ENCODE results near the gene PRMT3.

Gene PRMT3

DNA sequence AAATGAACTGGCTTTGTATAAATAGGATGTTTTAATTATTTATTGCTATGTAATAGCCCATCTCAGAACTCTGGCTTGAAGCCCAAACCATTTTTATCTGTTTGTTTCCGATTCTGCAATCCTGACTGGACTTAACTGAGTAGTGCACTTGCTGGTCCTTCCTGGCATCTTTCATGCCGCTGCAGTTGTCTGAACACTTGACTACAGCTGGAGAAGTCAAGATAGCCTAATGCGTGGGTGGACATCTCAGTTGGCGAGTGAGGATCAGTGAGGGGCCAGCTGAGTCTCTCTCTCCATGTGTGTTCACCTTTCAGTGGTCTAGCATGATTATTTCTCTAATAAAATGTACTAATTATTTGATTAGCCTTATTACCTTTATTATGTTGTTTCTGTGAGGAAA, 105.8 kb downstream of the PRMT3 start:
- H3K27ac Mint-ChIP-seq = no peak overlapping the region
- peaks cover 9% of the 10 kb centered on the region for H3K4me1 Mint-ChIP-seq
- TF ChIP-seq, protein P1, sequence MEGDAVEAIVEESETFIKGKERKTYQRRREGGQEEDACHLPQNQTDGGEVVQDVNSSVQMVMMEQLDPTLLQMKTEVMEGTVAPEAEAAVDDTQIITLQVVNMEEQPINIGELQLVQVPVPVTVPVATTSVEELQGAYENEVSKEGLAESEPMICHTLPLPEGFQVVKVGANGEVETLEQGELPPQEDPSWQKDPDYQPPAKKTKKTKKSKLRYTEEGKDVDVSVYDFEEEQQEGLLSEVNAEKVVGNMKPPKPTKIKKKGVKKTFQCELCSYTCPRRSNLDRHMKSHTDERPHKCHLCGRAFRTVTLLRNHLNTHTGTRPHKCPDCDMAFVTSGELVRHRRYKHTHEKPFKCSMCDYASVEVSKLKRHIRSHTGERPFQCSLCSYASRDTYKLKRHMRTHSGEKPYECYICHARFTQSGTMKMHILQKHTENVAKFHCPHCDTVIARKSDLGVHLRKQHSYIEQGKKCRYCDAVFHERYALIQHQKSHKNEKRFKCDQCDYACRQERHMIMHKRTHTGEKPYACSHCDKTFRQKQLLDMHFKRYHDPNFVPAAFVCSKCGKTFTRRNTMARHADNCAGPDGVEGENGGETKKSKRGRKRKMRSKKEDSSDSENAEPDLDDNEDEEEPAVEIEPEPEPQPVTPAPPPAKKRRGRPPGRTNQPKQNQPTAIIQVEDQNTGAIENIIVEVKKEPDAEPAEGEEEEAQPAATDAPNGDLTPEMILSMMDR (IDR thresholded peaks at IDR 0.05; ENCODE audit: unreplicated experiment in 3 of 3) = no peak

DNA sequence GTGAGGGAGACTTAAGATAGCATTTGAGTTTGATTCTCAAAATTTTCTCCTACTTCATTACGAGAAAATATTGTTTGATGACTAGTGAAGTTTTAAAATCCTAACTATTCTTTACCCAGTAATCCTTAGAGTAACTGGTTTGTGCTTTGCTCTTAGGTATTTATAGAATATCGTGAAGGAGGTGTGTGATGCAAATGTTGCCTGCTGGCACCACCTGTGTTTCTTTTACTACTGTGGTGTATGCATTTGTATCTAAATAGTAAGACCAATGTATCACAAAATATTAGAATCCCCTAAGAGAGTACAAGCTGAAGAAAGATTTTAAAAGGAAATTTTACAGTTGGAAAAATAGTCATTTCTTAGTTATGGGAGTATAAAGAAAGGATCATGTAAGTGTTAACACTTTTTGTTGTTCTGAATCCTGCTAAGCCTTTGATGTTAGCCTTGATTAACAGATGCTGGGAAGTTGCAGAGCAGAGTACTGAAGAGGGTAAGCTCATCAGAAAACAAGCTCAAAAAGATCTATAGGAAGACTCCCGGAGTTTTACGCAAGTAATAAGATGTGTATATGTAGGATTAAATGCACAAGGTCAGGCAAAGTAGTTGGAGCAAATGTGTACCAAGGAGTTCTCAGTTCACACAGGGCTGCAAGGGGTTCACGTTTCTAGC, 109.7 kb downstream of the PRMT3 start:
- no peak overlapping the region for H3K27ac Mint-ChIP-seq
- H3K27me3 Mint-ChIP-seq (ENCODE audit: low read depth) = no peaks in the 10 kb centered on the region
- TF ChIP-seq, protein P1 (IDR thresholded peaks at IDR 0.05; ENCODE audit: unreplicated experiment in 3 of 3) = no peak
- peaks cover 8% of the 10 kb centered on the region for H3K36me3 Mint-ChIP-seq (ENCODE audit: low read depth)
- no peak overlapping the region for H3K4me3 Mint-ChIP-seq
- H3K9me3 Mint-ChIP-seq = no peaks in the 10 kb centered on the region
- H3K4me1 Mint-ChIP-seq = no peaks in the 10 kb centered on the region

More for the DNA sequence above, 105.8 kb downstream of the PRMT3 start:
- Mint-ChIP-seq H3K36me3 (ENCODE audit: low read depth) (peaks cover 8% of the 10 kb centered on the region), H3K4me3 (no peak overlapping the region), H3K27me3 (ENCODE audit: low read depth) (no peaks in the 10 kb centered on the region), H3K9me3 (no peaks in the 10 kb centered on the region)

DNA sequence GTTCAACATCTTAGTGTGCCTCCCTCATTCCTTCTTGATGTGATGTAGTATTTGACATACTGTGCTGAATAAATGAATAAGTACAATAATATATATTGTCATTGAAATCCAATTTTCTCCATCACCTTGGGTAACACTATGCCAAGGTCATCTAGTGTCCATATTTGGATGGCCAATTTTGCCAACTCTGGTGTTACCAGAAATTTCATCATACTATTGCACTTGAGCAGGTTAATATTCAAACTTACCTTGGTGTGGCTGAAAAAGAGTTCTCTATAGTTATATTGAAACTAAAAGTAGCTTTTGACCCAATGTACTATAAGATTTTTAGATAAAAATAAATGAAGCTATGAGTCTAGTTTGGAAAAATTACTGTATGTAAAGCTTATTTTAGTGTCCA, 113.7 kb downstream of the PRMT3 start:
- H3K9me3 Mint-ChIP-seq = no peaks in the 10 kb centered on the region
- no peaks in the 10 kb centered on the region for H3K36me3 Mint-ChIP-seq (ENCODE audit: low read depth)
- H3K4me1 Mint-ChIP-seq = no peaks in the 10 kb centered on the region
- H3K4me3 Mint-ChIP-seq = no peak overlapping the region
- no peaks in the 10 kb centered on the region for H3K27me3 Mint-ChIP-seq (ENCODE audit: low read depth)
- H3K27ac Mint-ChIP-seq = no peak overlapping the region
- TF ChIP-seq, protein P1 (IDR thresholded peaks at IDR 0.05; ENCODE audit: unreplicated experiment in 3 of 3) = no peak

DNA sequence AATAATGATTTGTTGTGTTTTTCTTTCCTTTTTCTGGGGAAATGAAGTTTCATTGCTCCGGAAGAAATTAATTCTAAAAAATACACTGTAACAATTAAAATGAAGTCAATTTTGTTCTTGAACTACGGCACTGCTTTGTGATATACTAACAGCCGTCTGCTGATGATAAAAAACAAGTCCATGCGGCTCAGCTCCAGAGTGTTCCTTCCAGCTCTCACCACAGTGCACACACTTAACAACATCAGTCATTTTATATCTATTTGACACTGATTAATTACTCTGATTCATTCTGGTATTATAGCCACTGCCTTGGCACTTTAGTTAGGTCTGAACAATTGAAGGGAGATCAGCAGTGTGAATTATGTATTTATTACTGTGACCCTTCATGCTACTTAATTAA, 114.5 kb downstream of the PRMT3 start:
- H3K4me3 Mint-ChIP-seq = no peak overlapping the region
- H3K9me3 Mint-ChIP-seq = no peaks in the 10 kb centered on the region
- TF ChIP-seq, protein P1 (IDR thresholded peaks at IDR 0.05; ENCODE audit: unreplicated experiment in 3 of 3) = no peak
- H3K27me3 Mint-ChIP-seq (ENCODE audit: low read depth) = no peaks in the 10 kb centered on the region
- peaks cover under 1% of the 10 kb centered on the region for H3K36me3 Mint-ChIP-seq (ENCODE audit: low read depth)
- H3K4me1 Mint-ChIP-seq = no peaks in the 10 kb centered on the region
- H3K27ac Mint-ChIP-seq = no peak overlapping the region

DNA sequence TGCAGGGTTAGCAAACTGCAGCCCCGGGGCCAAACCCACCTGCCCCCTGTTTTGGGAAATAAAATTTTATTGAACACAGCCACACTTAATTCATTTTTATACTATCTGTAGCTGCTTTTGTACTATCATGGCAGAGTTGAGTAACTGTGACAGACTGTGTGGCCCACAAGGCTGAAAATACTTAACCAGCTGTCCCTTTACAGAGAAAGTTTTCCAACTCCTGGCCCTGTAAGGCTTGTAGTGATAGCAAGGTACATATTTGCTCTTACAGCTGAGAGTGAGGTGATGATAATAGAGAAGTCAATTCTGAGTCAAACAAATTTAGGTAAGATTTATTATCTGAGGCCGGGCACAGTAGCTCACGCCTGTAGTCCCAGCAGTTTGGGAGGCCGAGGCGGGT, 124.5 kb downstream of the PRMT3 start:
- H3K27ac Mint-ChIP-seq = no peak overlapping the region
- H3K4me3 Mint-ChIP-seq = no peak overlapping the region
- no peaks in the 10 kb centered on the region for H3K4me1 Mint-ChIP-seq
- no peaks in the 10 kb centered on the region for H3K27me3 Mint-ChIP-seq (ENCODE audit: low read depth)
- TF ChIP-seq, protein P1 (IDR thresholded peaks at IDR 0.05; ENCODE audit: unreplicated experiment in 3 of 3) = no peak
- peaks cover 6% of the 10 kb centered on the region for H3K36me3 Mint-ChIP-seq (ENCODE audit: low read depth)
- H3K9me3 Mint-ChIP-seq = no peaks in the 10 kb centered on the region

DNA sequence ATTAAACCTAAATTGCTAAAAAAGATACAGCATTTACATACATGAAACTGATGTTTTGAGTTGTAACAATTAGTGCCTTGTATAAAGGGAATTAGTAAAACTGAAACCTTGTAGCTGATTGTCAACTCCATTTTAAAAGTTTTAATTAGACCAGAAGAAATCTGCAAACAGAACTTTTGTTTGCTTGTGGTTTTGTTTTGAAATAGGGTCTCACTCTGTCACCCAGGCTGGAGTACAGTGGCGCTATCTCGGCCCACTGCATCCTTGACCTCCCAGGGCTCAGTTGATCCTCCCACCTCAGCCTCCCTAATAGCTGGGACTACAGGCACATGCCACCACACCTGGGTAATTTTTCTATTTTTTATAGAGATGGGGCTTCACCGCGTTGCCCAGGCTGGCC, 125.4 kb downstream of the PRMT3 start:
- peaks cover 3% of the 10 kb centered on the region for H3K36me3 Mint-ChIP-seq (ENCODE audit: low read depth)
- no peaks in the 10 kb centered on the region for H3K4me1 Mint-ChIP-seq
- H3K9me3 Mint-ChIP-seq = no peaks in the 10 kb centered on the region
- H3K4me3 Mint-ChIP-seq = no peak overlapping the region
- TF ChIP-seq, protein P1 (IDR thresholded peaks at IDR 0.05; ENCODE audit: unreplicated experiment in 3 of 3) = no peak
- no peaks in the 10 kb centered on the region for H3K27me3 Mint-ChIP-seq (ENCODE audit: low read depth)
- no peak overlapping the region for H3K27ac Mint-ChIP-seq

Measured in nephron (organoid).